ENCODE results near the gene MVD. TPM values are rescaled to one million over a fixed set of nuclear protein-coding genes. Genes with fewer than 3 reads are reported as not detected.

Gene MVD
- total RNA-seq, 1 donor from 2014 or later: 102 TPM

DNA sequence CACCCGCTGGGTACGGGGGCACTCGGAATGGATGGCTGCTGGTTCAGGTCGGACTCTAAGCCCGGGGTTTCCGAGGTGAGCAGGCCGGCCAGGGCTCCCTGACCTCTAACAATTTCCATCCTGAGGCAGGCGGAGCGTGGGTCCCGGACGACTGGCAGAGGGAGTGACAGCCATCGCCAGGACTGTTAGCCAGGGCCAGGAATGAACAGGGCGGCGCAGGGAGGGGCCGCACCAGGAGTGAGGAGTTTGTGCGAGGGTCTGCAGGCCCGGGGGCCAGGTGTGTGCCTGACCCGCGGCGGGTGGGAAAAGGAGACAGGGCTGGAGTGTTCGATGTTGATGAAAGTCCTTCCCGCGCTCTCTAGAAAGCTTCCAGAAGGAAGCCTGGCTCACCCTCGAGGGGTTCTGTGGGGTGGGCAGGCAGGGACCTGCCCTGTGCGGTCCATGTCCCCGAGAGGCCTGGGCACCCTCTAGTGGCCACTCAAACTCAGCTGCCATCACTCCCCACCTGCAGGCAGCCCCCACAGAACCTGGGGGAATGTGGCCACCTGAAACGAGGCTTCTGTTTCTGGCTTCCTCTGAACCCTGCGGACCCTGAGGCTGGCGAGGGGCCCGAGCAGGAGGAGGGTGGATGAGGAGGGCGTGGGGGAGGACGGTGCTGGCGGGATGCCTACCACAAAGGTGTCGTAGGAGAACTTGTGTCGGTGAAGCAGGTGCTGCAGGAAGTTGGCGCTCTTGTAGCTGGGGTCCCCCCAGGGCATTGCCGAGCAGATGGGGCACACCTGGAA, 35.1 kb upstream of the MVD start:
- TF ChIP-seq, protein P1, sequence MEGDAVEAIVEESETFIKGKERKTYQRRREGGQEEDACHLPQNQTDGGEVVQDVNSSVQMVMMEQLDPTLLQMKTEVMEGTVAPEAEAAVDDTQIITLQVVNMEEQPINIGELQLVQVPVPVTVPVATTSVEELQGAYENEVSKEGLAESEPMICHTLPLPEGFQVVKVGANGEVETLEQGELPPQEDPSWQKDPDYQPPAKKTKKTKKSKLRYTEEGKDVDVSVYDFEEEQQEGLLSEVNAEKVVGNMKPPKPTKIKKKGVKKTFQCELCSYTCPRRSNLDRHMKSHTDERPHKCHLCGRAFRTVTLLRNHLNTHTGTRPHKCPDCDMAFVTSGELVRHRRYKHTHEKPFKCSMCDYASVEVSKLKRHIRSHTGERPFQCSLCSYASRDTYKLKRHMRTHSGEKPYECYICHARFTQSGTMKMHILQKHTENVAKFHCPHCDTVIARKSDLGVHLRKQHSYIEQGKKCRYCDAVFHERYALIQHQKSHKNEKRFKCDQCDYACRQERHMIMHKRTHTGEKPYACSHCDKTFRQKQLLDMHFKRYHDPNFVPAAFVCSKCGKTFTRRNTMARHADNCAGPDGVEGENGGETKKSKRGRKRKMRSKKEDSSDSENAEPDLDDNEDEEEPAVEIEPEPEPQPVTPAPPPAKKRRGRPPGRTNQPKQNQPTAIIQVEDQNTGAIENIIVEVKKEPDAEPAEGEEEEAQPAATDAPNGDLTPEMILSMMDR (IDR thresholded peaks at IDR 0.05; ENCODE audit: insufficient read depth, low read length, poor library complexity, severe bottlenecking): peak; percentile 50
- H3K36me3 ChIP-seq (ENCODE audit: control insufficient read depth, insufficient read depth, low read length): no peaks in the 10 kb centered on the region
- no peak for DNase-seq (ENCODE audit: low read depth)
- H3K4me3 ChIP-seq (ENCODE audit: low read depth, low read length): no peak overlapping the region
- no peaks in the 10 kb centered on the region for H3K27me3 ChIP-seq (ENCODE audit: control insufficient read depth, insufficient read depth, low read length)

DNA sequence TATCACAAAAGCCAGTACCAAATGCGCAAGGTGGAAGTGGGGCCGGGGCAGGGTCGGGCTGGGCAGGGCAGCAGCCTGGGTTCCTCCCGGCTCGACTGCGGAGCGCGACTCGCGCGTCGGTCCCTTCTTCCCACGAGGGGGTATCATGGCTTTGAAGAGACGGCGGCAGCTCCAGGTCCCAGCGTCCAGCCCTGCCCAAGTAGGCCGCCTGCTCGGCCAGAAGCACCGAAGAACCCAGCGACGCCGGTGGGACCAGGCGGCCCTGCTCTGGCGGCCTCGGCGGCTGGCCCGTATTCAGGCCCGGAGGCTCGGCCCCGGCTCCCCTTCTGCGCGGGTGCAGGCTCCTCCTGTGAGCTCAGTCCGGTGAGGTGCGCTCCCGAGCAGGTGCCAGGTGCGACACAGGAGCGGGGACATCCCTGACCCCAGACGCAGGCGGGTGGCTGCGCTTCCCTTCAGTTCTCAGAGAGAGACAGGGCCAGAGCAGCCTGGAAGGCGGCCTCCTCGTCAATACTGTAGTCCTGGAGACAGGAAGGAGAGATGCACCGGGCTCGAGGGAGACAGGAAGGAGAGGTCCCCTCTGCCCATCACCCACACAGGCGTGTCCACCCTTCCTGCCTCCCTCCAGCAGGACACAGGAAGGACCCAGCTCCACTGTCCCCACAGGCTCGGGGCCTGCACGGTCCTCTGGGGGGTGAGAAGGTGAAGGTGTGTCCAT, 34.4 kb upstream of the MVD start:
- TF ChIP-seq, protein P1 (IDR thresholded peaks at IDR 0.05; ENCODE audit: insufficient read depth, low read length, poor library complexity, severe bottlenecking): no peak
- DNase-seq (ENCODE audit: low read depth): no peak
- H3K4me3 ChIP-seq (ENCODE audit: low read depth, low read length): no peak overlapping the region
- H3K36me3 ChIP-seq (ENCODE audit: control insufficient read depth, insufficient read depth, low read length): no peaks in the 10 kb centered on the region
- no peaks in the 10 kb centered on the region for H3K27me3 ChIP-seq (ENCODE audit: control insufficient read depth, insufficient read depth, low read length)

DNA sequence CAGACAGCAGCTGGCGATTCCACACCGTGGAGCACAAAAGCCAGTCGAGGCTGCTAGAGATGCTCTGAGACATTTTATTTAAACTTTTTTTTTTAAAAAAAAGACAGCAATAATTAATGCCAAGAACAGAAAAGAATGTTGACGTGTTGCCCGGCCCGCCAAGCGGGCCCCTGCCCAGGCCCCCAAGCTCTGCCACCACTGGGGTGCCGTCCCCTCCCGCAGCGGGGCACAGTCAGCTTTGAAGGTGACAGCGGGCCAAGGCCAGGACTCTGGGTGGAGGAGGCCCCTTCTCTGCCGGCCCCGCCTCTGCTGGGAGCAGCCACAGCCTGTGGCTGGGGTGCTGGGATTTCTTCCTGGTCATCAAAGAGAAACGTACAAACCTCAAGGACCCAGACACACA, 33.5 kb upstream of the MVD start:
- Histone ChIP-seq H3K4me3 (ENCODE audit: low read depth, low read length) (no peak overlapping the region), H3K27me3 (ENCODE audit: control insufficient read depth, insufficient read depth, low read length) (peaks cover 2% of the 10 kb centered on the region), H3K36me3 (ENCODE audit: control insufficient read depth, insufficient read depth, low read length) (no peaks in the 10 kb centered on the region)
- DNase-seq (ENCODE audit: low read depth): no peak
- TF ChIP-seq, protein P1 (IDR thresholded peaks at IDR 0.05; ENCODE audit: insufficient read depth, low read length, poor library complexity, severe bottlenecking): no peak

DNA sequence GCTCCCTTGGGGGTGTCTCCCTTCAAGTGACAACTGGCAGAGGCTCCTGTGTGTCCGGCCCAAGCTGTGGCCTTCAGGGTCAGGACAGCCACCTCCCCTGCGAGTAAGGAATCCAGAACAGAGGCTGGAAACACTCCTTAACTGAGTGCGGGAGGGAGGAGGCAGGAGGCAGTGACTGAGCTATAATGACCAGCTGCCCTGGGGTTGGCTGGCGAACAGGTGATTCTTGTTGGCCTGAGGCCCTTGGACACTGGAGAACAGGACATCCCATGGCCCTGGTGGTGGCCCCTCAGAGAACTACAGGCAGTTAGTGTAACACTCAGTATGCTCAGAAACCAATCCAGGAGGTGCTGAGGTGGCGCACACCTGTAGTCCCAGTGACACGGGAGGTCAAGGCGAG, 32.9 kb upstream of the MVD start:
- no peak overlapping the region for H3K4me3 ChIP-seq (ENCODE audit: low read depth, low read length)
- TF ChIP-seq, protein P1 (IDR thresholded peaks at IDR 0.05; ENCODE audit: insufficient read depth, low read length, poor library complexity, severe bottlenecking): no peak
- peaks cover 3% of the 10 kb centered on the region for H3K27me3 ChIP-seq (ENCODE audit: control insufficient read depth, insufficient read depth, low read length)
- H3K36me3 ChIP-seq (ENCODE audit: control insufficient read depth, insufficient read depth, low read length): no peaks in the 10 kb centered on the region
- no peak for DNase-seq (ENCODE audit: low read depth)

DNA sequence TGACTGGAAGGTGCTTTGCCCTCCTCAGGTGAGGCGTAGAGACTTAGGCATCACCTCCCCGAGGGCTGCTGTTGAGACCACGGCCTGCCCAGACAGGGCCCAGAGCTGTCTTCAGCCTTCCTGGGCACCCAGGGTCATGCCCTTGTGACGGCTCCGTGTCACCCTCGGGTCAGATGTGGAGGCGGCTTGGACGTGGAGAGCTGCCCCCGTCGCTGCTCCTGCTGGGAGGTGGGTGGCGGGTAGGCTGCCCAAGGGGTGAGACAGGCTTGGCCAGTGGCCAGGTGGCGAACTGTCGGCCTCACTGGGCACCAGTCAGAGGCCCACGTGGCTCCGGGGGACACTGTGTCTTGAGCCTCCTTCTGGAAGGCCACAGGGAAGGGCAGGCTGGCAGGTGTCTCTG, 32.3 kb upstream of the MVD start:
- H3K4me3 ChIP-seq (ENCODE audit: low read depth, low read length): no peak overlapping the region
- DNase-seq (ENCODE audit: low read depth): no peak
- no peaks in the 10 kb centered on the region for H3K36me3 ChIP-seq (ENCODE audit: control insufficient read depth, insufficient read depth, low read length)
- TF ChIP-seq, protein P1 (IDR thresholded peaks at IDR 0.05; ENCODE audit: insufficient read depth, low read length, poor library complexity, severe bottlenecking): no peak
- H3K27me3 ChIP-seq (ENCODE audit: control insufficient read depth, insufficient read depth, low read length): peaks cover 6% of the 10 kb centered on the region
